Stimulated activated CD8-positive, alpha-beta memory T cell treated with anti-CD3 and anti-CD28 coated beads, Interleukin-12 subunit alpha, Interleukin-12 subunit beta, amount 100 ng/mL, for 24 hours (primary cell): ENCODE measurements around the gene MGAT4A.
A peak's percentile ranks its signal among the peaks of the same experiment; 100 is the strongest.

Source experiments
- DNase-seq: peaks from one replicate; pipeline ENCODE4 v3.0.0-alpha.2; 2020; ENCODE audit errors: extremely low read depth

Gene MGAT4A

DNA sequence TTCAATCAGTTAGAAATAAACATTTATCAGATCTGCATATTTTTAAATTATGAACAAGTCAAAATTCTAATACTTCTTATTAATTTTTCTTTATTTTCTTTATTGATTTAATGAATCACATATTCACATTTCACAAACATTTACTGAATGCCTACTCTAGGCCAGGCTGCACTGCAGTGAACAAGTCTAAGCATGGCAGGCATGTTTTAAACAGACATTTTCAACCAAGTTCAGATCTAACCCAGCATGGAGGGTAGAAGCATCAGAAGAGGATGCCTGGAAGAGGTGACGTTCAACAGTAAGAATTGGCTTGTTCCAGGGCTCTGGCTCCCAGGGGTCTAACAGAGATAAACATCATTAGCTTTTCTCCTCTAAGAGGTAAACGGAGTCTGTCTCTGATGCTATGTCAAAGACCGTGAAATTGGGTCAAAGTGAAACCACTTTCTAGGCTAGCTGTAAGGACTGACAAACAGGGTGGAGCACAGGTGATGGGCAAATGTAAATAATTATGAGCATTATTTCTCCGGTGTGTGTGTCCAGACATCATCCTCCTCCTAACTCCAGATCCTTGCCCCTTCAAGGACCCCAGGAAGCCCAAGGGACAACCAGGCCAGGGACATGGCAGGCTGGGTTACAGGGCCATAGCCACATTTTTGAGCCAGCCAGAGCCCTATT lies 72.0 kb downstream of the MGAT4A start:
- no peak for DNase-seq

DNA sequence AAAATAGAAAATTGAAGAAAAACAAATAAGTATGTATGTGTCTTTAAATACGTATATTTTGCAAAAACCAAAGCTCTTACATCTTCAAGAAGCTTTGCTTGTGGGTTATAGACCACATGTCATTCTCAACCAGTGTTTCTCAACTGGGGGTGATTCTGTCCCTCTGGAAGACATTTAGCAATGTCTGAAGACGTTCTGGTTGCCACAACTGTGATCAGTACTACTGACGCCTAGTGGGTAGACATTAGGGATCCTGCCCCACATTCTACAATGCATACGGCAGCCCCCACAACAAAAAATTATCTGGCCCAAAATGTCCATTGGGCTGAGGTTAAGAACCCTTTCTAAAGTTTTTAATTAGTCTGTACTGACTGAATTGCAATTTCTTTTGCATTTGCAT lies 74.1 kb downstream of the MGAT4A start:
- no peak for DNase-seq

DNA sequence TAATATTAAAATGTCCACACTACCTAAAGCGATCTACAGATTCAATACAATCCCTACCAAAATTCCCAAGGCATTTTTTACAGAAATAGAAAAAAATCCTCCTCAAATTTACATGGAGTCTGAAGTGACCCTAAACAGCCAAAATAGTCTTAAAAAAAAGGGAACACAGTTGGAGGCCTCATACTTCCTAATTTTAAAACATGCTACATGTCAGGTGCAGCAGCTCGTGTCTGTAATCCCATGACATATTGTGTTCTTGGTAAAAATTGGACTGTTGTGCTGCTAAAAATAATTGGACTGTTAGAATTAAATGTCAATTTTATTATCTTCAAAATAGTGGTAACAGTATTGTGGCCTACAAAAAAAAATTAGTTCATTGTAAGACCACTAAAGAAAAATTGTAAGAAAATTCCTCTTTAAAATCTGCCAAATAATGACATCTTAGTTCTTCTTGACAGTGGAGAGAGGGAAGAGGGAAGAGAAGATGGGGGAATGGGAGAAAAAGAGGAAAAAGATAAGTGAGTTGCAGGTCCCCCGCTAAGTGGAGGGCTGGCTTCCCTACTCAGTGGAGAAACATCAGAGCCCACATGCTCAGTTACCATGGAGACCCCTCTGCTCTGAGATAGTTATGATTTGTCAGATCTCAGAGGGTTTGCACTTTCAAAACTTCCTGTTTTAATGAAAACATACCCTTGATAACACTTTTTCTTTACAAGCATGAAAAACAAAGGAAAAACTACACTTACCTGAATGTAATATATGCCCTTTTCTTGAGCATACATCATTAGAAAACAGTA lies 76.0 kb downstream of the MGAT4A start:
- DNase-seq = no peak

DNA sequence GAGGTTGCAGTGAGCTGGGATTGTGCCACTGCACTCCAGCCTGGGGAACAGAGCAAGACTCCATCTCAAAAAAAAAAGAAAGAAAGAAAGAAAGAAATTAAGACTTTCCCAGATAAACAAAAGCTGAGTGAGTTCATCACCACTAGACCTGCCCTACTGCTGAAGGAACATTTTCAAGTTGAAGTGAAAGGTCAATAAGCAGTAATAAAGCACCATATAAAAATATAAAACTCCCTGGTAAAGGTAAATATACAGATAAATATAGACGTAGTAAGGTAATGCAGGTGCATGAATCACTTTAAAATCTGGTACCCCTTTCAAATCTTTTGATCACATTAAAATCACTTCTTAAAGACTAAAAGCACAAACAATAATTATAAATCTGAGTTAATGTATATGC lies 79.9 kb downstream of the MGAT4A start:
- no peak for DNase-seq

DNA sequence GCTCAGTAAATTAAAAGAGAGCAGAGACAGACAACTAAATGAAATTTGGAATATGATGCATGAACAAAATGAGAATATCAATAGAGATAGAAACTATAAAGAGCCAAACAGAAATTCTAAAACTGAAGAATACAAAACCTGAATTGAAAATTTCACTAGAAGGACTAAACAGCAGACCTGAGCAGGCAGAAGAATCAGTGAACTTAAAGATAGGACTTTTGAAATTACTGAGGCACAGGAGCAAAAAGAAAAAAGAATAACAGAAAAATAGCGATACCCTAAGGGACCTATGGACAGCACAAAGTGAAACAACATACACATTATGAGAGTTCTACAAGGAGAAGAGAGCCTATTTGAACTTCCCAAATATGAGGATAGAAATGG lies 80.9 kb downstream of the MGAT4A start:
- DNase-seq = no peak

DNA sequence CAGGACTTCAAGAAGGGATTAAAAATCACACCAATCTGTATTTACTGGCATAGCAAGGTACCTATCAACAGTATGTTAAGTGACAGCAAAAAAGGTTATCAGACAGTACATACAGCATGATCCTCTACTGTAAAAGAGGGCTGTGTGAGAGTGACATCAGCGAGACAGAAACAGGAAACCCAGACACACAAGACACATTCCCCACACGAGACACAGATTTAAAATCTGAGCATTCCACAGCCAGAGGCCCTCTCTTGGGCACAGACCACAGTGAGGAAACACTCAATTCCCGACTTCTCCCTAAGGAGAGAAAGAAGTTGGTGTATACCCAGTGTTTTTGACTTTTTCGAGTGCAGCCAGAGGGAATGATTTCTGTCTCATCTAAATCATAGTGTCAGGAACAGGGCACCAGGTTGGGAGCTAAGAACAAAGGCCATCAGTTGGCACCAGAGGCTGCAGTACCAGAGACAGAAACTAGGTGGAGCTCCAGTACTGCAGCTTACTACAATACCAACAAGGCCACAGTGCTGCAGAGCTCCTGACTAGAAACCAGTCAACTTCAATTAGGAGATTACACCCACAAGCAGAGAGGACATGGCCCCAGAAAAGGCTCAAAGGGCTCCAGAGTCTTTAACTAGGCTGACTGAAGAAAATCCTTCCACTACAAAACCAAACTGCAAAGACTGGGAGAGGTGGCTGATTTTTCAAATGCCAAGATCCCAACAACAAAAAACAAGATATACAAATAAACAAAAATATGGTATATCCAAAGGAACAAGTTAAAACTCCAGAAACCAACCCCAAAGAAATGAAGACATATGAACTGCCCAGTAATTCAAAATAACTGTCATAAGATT lies 81.6 kb downstream of the MGAT4A start:
- DNase-seq = no peak

DNA sequence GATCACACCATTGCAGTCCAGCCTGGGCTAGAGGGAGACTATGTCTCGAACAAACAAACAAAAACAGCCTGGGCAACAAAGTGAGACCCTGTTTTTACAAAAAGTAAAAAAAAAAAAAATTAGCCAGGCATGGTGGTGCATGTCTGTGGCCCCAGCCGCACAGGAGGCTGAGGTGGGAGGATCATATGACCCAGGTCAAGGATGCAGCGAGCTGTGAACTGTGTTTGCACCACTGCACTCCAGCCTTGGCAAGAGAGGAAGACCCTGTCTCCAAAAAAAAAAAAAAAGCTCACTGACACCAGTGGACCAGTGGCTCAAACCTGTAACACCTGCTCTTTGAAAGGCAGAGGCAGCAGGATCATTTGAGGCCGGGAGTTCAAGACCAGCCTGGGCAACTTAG lies 82.5 kb downstream of the MGAT4A start:
- DNase-seq = no peak

DNA sequence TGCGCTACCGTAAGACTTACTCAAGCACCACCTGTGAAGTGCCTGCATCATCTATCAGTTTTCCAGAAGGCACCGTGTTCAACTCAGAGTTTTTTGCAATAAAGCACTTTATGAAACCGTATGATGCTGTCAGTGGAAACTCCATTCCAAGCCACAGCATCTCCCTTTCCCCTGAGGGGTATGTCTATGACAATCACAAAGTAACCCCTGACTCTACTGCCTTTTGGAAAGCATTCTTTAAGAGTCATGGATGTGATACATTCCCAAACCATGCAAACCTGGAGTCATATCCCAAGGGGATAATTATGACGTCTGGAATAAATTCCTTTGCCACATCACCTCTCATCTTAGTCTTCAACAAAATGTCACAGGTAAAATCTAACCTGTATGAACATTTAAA lies 83.3 kb downstream of the MGAT4A start:
- DNase-seq = no peak

DNA sequence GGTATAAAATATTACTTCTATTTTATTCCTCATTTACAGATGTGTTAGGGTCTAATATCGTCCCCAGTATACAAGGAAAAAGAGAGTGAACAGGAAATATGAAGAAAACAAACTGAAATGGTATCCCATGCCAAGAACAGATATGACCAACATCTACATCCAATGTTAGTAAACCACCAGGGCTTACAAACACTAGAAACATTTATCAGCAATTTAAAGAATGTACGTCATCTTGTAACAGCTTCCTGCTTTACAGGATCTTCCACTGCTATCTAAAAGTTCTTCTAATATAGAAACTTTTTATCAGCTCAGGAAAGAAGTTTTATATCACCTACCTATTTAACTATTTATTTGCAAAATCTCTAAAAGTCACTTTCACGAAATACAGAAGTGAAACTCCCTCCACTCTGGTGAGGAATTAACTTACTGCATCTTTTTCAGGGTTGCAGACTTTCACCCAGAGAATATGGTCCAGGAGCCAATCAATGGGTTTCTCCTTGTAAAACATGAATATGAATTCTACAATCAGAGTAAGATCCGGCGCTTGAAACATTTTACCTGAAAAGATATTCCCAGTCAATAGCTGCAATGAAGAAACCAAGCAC lies 87.3 kb downstream of the MGAT4A start:
- DNase-seq = no peak

DNA sequence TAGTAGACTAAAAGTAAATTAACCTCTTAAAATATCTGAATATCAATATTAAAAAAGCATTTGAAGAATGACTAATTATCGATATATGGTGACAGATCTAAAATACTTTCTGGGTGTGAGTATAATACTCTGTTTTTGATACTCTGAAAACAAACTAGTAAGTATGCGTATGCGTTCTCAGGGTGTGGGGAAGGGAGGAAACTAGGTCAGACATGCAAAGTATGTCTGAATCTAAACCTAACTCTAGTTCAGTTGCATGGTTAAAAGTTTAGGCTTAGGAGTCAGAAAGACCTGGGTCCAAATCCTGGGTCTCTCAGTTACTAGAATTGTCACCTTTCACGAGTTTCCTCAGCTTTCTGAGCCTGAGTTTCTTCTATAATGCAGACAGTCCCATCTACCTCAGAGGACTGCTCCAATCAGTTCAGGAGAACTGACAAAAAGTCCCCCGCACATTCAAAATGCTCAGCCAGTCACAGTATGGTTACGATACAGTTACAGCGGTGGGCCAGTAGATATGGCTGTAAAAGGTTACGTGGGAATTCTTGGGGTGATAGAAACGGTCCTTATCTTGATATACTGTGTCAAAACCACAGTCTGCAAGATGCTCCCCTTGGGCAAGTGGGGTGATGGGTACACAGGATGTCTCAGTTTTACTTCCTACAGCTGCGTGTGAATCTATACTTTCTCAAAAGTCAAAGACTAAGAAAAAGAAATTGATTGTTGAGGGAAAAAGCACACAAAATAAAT lies 93.4 kb downstream of the MGAT4A start:
- DNase-seq = peak; percentile 19

DNA sequence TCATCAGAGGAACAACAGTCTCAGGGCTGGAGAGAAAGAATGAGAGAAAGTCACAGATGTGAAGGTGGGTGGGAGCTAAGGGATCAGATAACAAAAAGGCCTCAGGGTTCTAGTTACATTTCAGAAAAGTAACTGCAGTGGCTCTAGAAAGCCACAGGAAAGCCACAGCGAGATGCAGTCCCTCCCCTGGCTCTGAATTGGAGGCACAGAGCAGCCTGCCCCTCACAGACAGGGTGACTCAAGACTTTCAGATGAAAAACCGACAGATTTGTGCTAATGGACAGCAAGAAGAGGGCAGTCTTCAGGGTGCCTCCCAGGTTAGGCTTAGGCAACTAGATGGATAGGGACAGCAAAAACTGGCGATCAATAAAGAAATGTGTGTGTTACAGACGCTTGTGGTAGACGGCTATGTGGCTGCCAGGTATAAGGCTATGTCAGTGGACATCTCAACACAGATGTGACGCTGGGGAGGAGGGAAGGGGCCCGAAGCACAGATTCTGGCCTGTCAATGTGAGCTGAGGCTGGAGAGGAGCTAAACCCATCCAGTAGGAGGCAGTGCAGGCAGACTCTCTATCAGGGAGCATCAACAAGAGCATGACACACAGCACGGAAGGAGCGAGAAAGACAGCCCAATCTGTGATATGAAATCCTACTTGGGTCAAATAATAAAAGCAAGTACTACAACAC lies 96.4 kb downstream of the MGAT4A start:
- DNase-seq = no peak

DNA sequence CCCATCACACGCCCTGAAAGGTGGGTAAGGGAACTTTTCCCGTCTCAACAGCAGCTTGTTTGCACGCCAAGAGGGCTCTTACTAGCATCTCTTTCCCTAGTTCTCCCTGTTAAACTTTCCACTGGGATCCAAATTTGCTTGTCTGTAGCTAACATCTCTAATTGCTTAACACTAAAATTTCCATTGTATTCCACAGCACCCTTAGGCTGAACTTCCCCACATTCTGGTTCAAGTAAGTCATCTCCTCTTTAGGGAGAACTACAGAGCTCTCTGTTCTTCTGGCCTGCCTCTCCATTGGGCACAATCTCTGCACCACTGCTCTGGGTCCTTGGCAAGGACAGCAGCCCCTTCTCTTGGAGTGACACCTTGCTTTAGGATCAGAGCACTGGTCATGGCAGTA lies 98.6 kb downstream of the MGAT4A start:
- no peak for DNase-seq

DNA sequence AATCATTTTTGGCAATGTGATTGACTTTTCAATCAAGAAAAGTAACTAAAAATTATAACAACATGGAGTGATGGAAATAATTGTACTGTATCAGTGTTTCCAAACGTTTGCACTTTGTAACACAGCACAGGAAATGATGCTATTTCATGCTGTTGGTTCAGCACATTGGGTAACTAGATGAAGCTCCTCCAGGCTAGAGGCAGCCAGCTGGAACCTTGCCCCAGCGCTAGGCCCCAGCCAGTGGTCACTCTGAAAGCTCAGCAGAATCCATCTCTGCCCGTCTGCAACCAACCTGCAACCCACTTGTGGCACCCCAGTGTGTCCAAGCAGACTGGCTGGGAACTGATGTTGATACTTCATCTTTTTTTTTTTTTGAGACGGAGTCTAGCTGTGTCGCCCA lies 107.3 kb downstream of the MGAT4A start:
- DNase-seq = no peak

DNA sequence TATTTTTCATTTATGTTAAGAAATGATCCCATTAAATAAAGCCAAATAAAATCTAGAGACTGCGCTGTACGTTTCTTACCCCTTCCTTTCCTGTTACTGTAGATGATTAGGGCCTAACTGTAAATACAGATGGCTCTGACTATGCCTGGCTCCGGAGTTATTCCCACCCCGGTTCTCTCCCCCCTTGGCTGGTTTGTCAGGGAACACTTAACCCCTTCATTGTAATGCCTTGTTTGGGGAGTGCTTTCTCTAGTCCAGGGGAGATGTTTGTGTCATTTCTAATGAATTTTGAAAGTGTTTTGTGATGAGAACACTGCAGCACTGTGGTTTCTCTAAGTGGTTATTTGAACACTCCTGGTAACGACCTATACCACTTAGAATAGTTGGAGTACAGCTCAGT lies 113.8 kb downstream of the MGAT4A start:
- no peak for DNase-seq

DNA sequence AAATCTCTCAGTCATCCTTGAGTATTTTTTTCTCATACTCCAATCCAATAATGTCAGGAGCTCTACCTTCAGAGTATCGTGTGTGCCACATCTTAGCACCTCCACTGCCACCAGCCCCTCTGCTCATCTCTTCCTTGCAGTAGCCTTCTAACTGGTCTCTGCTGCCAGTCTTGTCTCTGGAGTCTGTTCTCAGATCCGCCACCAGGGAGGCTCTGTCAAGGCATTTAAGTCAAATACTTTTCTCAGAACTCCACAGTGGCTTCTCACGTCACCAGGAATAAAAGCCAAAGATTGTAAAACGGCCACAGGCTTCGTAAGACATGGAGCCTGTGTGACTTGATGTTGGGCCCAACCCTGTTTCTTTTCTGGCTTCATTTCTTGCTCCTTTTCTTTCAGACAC lies 115.5 kb downstream of the MGAT4A start:
- DNase-seq = no peak

DNA sequence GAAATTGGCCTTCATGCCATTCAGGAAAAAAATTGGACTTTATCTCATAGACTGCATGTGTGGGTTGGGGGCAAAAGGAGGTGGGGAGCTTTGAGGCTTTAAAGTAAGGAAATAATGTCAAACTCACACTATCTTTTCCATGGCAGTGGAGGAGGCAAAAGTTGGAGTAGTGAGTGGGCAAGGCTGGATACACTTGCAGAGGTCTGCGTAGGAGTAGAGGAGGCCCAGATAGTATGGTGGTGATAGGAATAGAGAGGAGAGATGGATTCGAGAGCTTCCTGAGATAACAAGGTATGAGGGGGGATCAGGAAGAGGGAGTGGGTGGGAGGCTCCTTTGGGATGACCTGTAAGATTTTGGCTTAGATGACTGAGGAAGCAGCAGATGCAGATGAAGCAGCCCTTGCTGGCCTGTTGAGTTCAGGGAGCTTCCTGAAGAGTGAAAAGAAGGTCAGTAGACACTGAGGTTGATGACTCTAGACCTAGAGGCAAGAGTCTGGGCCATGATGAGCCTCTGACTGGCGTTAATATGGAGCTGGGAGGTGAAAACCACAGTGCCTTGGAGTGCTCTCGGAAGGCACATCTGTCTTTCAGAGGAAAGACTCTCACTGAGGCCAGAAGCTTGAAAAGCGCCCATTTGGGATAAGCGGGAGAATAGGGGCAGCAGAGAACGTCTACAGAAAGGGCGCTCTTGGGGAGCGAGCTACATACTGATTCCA lies 116.8 kb downstream of the MGAT4A start:
- no peak for DNase-seq

DNA sequence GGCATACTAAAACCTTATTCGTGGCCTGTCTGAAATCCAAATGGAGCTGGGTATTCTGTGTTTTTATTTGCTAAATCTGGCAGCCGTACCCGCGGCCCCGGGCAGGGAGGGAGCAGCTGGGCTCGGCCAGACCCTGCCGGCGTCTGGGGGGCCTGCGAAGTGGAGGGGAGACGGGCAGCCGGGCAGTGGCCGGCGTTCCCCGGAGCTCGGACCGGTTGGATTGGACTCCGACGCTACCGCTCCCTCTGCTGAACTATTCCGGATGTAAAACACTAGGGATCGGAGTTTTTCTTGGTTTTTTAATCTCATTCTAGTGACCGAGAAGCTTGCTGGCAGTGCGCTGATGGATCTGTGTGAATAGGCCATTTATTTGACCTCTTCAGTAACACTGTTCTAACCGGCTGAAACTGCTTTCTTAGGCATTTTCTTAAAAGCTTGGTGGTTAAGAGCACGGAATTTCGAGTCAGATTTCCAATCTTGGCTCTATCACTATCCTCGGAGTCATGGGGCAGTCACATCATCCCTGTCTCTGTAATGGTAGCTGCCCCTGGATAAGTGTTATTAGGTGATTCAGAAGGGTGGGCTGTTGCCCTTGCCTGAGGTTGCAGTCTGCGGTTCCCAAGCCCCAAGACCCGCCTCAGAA lies 121.8 kb downstream of the MGAT4A start:
- no peak for DNase-seq

DNA sequence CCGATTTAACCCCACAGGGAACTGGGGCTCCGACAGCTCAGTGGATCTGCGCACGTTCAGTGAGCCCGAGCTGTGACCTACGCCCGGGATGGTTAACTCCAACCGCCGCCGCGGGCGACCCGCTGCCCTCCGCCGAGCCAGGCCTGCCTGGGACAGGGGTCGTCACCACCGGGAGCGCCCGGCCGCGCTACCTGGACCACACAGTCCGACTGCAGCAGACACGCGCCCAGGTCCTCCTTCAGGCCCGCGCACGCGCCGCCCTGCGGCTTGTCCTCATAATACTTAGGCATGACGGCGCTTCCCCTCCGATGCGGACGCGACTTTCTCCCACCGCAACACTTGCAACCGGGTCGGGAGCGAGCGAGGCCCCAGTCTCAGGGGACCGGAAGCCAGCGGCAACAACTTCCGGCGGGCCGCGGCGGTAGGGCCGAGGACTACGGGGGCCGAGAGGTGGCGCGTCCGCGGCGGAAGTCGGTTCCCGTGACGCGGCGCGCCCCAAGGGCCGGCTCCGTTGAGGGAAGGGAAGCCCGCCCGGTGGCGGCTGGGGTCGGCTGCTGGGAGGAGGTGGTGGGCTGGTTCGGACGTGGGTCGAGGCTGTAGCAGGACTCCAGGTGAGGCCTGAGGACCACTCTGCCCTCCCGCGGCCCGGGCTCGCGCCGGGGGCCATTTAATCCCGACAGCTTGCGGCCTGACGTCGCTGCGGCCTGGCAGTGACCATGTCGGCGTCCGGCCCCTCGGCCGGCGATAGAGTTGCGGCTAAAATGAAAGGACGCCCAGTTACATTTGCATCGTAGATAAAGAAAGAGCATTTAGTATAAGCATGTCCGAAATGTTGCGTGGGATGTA lies 122.6 kb downstream of the MGAT4A start, which contains the start of the genes COA5 and UNC50:
COA5 (minus strand) TSS at position 397 of the 846 bp plus-strand sequence; CDS start at position 290, 107 bp downstream.
UNC50 (plus strand) TSS at position 474 of the 846 bp plus-strand sequence. CDS start 1,171 bp downstream, outside the sequence.
- peak; percentile 77 for DNase-seq

DNA sequence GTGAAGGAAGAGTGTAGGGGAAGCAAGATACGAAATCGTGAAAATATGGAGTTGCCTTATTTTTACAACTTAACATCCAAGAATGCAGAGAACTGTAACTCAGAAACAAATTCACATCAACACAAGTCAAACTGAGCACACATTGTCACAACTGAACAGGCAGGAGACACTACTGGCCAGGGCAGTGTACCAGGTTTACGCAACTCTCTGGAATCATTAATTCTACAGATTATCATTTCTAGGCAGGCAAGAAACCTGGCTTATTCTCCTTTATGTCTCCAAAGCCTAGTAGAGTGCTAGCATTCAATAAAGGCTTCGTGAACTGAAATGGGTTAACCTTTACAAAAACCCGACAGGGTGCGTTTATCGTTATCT lies 123.2 kb downstream of the MGAT4A start:
- DNase-seq = no peak
